Measurements from ENCODE around the gene PCNX4.
A peak's percentile ranks its signal among the peaks of the same experiment; 100 is the strongest.

The PCNX4 gene

DNA sequence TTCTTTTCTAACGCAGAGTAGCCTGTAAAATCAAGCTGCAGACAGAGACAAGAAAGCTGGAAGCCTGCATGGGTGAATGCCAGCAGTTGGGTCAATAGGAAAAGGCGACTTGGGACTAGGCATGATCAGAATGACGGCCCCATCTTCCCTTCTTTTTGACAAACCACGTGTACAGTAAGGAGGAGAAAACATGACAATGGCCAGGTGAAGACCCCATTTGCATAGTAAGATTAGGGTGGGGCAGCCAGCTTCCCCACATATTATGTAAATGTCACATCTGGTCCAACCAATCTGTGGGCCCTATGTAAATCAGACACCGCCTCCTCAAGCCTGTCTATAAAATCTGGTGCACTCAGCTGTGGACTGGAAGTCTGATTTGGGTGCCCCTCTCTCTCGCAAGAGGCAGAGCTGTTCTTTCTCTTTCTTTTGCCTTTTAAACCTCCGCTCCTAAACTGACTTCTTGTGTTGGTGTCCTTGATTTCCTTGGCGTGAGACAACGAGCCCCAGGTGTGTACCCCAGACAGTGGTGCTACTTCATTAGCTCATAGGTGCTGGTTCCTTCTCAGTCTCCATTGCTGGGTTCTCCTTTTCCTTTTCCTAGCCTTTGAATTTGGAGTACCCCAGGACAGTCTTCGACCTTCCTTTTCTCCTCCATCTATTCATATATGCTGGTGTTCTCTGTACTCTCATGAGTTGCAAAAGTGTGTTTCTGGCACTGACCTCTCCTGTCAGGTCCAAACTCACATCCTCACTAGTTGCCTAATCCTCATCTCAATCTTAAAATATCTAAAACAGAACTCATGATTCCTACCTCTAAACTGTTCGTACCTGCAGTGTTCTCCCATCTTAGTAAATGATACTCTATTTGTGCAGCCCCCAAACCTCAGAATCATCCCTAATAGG lies 82.9 kb downstream of the PCNX4 start:
- DNase-seq (ENCODE audit: low spot score): no peak

DNA sequence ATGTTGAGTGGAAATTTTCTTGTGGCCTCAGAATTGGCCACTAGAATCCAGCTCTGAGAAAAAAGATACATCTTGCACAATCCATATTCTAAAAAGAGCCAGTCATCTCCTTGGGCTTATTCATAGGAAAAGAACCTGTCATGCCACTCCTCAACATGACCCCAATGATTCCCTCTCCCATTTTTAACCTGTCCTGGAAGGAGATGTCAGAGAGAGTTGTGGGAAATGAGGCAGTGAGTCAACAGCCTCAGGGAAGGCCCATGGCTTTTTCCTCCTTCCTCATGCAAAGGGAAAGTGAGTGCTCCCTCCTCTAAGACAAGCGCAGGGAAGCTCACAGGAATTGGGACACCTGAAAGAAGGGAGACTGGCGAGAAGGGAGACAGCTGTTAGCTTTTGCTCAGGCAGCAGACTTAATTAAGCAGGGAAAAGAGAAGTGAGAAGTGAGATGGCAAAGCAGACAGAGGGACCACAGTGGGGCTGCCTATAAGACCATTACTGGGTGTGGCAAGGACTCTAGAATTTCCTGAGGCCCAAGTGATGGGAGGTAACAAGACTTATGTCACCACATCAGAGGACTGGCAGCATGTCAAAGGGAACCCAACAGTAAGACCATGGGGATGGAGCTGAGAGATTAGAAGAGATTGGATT lies 83.7 kb downstream of the PCNX4 start:
- no peak for DNase-seq (ENCODE audit: low spot score)

DNA sequence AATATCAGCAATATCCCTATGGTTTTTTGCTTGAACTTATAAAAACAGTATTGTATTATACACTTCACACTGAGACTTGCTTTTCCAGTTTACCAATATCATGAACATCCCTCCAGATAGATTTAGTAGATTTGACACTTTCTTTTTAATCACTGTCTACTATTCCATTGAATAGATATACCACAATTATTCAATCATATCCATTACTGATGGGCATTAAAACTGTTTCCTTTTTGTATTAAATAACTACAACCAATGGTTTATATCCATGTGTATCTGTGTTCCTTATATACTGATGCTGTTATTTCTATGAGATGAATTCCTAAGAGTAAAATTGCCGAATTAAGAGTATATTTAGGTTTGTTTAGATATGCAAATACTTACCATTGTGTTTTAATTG lies 86.4 kb downstream of the PCNX4 start:
- DNase-seq (ENCODE audit: low spot score): no peak

DNA sequence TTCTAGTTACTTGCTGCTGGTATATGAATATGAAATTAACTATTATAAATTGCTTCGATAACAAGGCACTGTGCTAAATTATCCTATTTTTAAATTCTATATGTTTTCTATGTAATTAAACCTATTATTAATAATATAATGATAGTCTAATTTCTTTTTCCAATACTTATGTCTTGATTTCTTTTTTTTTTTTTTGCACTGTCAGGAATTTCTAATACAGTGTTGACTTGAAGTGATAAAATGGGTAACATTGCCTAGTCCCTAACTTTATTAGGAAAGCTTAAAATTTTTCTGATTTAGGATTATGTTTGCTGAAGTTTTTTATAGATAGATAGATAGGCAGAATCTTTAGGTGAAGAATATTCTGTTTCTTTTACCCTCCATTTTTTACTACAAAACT lies 87.1 kb downstream of the PCNX4 start:
- no peak for DNase-seq (ENCODE audit: low spot score)

DNA sequence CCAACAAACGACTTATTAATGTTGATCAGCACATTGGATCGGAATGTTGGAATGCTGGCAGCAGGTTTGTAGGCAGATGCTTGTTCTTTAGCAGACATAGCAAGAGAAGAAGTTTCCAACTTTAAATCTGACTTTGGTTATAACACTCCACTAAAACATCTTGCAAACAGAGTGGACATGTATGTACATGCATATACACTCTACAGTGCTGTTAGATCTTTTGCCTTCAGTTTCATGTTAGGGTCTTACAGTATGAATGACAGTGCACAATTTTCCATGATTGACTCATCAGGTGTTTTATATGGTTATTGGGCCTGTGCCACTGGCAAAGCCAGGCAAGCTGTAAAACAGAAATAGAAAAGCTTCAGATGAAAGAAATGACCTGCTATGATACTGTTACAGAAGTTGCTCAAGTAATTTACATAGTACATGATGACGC lies 87.7 kb downstream of the PCNX4 start:
- DNase-seq (ENCODE audit: low spot score): no peak

DNA sequence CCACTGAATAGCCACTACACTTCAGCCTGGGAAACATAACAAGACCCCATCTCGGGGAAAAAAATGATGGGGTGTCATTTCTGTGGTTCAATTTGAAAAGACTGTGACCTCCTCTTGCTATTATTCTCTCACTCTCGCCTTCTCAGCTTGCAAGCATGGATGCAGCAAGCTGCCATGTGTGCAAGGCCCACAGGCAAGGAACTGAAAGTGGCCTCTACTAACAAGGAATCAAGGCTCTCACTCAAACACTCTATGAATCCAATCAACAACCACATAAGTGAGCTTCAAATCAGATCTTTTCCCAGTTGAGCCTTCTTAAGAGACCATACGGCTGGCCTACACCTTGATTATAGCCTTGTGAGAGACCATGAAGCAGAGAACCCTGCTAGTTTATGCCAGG lies 91.4 kb downstream of the PCNX4 start:
- DNase-seq (ENCODE audit: low spot score): no peak

DNA sequence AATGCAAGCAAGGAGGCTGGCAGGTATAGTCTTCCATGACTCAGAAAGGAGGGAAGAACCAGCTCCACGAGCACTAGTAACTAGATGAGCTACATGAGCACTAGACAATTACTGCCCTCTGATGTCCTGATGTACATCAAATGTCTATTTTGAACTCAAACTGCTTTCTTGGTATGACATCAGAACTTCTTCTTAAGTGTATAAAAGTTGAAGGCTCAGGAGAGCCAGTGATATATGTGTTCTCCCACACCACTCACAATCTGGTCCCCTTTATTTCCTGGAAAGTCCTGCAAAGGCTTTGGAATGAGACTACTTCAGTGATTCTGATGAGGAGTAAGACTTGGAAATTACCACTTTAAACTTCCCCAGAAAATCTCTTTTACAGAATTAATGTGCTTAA lies 92.0 kb downstream of the PCNX4 start:
- DNase-seq (ENCODE audit: low spot score): peak; percentile 10

DNA sequence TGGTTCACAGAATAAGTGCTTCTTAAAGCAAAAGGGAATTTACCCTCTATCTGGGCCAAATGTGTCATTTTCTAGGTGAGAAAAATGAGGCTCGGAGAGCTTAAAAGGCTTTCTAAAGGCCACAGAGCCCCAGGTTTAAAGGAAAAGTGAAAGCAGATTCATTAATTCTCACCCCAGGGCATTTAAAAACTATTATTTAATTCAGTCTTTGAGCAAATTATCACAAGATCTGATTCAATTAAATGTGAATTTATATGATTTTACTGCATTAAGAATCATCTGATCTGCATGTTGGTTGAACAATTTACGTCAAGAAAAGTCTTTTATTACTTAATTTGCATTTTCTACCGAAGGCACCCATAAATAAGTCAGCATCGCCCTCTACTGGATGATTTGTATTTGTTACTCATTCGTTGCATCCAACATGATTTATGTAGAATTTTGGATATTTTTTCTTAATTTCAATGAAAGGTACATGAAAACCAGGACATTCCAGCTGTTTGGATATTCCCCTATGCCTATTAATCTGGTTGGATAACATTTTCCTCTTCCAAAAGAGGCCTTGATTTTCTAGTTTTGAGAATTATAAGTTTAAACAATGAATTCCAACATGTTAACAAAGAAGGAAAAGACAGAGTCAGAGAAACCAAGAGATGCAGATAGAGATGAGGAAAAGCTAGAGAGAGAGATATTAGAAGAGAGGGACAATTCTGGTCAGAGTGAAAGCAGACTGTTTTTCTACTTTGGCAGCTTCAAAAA lies 92.6 kb downstream of the PCNX4 start:
- DNase-seq (ENCODE audit: low spot score): peak; percentile 60

DNA sequence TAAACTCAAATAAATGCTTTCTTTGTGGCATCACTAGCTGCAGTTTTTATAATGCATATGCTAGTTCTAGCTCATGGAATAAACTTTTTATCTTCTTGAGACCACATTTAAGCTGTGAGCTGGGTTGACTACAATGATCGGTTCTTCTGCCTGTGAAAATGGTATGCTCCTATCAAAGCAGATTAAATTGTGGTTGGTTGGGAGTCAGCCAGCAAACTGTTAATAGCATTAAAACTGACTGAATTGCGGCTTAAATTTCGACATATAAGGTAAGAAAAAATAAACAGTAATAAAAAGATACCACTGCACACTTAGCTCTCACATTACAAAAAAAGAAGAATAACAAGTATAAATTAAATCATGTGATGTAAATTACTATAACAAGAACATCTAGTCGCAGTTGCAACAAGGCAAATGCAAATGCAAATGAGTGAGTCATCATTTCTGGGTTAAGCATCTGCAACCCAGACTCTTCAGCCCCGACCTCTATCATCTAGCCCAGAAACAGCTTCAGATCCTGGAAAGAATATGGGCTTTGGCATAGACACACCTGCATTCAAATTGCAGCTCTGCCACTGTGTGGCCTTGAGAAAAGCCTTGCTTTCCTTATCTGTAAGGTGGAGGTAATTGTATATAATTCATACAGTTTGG lies 93.3 kb downstream of the PCNX4 start:
- DNase-seq (ENCODE audit: low spot score): no peak

DNA sequence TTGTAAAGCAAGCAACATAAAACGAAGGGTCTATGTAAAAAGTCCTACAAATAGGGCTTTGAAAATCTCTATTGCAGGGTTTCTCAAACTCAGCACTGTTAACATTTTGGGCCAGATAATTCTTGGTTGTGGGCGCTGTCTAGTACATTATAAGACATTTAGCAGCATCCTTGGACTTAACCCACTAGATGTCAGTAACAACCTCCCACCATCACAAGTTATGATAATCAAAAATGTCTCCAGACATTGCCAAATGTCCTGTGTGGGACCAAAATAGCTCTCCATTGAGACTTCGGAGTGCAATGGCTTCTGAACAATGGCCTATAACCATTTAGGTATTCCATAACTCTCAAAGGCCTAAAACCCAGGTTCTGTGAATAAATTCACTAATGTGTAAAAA lies 96.4 kb downstream of the PCNX4 start:
- DNase-seq (ENCODE audit: low spot score): no peak

DNA sequence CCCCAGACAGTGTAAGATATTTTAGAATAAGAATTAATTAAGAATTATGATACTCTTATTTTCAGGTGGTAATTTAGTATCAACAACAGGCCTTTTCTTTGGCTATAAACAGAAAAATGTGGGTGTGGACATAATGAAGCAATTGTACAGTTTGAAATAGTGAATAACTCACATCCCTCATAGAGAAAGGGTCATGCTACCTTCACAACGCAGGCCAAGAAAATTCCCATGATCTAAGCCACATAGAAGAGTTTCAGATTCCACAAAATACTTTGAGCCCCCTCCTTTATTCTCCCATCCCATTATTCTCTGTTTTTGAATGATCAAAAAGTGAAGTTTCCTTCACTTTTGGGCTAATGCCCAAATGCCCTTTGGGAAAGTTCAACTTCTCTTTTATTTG lies 97.0 kb downstream of the PCNX4 start:
- no peak for DNase-seq (ENCODE audit: low spot score)

DNA sequence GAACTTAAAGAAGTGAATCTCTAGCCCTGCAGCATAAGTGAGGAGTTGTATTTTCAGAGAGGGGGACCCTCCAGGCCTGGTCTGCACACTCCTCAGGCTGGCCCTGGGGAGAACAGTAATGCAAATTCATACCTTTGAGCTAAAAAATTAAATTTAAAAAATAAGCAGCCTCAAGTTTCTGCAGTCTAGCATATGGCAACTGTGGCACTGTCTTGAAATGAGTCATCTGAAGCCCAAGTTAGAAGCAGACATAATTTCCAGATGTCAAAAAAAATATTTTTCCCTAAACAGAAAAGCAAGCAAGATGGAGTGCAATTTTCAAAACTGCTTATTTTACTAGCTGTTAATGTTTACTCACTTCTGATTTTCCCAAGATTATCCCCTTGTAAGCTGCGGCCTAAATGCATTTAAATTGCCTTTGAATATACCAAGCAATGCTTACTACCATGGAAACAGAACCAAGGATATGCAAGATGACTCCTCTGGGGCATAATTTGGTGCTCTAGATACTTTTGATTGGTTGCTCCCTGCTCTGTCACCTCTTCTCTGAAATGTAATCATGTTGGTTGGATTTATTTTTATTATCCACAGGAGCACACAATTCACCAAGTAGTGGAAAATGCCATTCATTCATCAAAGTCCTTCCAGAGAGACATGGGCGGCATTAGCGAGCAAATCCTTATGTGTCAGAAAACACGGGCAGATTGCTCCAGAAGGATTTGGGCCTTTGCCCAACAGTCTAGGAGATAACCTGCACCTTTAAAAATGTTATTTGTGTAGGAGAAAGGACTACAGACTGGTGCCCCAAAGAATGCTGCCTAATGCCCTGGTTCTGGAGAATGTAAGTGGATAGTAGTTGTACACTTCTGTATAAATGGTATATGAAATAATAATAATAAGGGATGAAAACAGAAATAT lies 98.5 kb downstream of the PCNX4 start:
- DNase-seq (ENCODE audit: low spot score): no peak

DNA sequence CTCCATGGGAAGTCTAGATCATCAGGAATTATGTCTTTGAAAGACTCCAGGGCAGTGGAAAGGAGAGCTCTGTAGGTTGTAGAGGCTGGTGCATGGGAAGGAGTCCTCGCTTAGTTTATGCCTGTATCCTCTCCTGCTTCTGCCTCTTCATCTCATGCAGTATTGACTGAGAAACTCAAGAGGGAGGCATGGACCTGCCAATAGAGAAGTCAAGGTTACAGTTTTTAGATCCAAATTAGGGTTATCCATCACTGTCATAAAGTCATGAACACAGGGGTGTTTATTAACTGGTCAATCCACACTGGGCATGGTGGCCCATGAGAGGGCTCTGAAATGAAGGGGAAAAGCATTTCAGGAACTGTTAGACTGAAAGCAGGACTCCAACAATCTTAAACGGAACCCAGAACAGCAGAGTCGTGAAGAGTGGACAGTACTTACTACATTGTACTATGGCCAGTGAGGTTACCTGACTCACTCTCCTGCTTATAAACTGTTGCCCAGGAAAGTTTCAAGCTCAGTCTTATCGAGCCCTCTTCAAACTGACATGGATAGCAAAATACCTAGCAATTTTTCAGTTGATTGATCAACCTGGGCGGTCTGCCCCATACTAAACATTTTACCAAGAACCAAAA lies 103.6 kb downstream of the PCNX4 start:
- DNase-seq (ENCODE audit: low spot score): no peak

DNA sequence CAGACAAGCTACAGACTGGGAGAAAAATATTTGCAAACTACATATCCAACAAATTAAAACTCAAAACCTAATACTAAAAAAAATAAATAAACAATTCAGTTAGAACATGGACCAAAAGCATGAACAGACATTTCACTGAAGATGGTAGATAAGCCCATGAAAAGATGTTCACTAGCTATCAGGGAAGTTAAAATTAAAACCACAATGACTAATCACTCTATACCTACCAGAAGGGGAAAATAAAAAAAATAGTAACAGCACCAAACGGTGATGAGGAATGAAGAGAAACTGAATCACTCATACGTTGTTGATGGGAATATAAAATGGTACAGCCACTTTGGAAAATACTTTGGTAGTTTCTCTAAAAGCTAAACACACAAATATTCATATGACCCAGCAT lies 104.6 kb downstream of the PCNX4 start:
- DNase-seq (ENCODE audit: low spot score): peak; percentile 17

DNA sequence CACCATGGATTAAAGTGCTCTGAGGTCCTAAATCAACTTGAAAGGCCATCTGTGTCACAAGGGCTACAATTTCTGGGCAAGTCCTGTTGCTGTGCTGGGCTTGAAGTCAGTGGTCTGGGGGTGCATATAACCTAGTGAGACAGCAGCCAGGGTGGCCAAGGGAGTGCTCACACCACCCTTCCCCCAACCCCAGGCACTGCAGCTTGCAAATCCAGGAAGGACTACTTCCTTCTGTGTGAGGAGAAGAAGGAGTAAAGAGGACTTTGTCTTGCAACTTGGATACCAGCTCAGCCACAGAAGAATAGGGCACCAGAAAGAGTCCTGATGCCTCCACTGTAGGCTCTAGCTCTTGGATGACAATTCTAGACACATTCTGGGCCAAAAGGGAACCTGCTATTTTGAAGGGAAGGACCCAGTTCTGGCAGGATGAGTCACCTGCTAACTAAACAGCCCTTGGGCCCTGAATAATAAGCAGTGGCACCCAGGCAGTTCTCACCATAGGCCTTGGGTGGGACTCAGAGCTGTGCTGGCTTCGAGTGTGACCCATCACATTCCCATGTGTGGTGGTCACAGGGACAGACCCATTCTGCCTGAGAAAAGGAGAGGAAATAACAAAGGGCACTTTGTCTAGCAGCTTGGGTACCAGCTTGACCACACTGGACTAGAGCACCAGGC lies 106.0 kb downstream of the PCNX4 start:
- no peak for DNase-seq (ENCODE audit: low spot score)

DNA sequence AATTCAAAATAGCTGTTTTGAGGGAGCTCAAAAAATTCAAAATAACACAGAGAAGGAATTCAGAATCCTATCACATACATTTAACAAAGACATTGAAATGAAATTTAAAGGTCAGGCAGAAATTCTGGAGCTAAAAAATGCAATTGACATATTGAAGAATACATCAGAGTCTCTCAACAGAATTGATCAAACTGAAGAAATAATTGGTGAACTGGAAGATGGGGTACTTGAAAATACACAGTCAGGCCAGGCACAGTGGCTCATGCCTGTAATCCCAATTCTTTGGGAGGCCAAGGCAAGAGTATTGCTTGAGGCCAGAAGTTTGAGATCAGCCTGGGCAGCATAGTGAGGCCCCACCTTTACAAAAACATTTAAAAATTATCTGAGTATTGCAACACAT lies 107.6 kb downstream of the PCNX4 start:
- no peak for DNase-seq (ENCODE audit: low spot score)

DNA sequence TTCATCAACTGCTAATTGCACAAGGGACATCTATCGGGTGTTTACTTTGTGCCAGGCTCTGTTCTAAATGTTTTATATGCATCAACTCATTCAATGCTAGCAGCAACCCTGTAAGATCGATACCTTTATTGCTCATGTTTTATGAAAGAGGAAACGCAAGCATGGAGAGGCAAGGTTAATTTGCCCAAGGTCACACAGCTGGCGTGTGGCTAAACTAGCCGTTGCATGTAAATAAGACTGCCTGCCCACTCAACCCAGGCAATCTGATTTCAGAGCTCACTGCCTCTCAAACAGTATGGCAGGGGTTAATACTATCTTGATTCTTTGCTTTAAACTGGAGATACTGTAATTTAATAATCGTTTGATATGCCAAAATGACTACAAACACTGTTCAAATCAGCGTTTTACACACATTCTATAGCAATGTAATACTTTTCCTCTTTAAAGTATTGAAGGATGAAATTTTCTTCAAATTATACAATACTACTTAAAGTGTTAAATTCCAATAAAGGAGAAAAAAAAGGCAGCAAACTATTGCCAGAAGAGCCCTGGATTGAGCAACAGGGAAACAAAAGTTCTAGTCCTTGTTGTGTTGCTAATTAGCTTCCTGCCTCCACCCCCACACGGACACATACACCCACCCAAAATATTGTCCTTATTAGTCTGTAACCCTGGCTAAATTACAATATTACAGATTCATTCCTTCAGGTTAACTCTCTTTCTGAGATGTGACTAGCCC lies 112.5 kb downstream of the PCNX4 start:
- DNase-seq (ENCODE audit: low spot score): no peak

DNA sequence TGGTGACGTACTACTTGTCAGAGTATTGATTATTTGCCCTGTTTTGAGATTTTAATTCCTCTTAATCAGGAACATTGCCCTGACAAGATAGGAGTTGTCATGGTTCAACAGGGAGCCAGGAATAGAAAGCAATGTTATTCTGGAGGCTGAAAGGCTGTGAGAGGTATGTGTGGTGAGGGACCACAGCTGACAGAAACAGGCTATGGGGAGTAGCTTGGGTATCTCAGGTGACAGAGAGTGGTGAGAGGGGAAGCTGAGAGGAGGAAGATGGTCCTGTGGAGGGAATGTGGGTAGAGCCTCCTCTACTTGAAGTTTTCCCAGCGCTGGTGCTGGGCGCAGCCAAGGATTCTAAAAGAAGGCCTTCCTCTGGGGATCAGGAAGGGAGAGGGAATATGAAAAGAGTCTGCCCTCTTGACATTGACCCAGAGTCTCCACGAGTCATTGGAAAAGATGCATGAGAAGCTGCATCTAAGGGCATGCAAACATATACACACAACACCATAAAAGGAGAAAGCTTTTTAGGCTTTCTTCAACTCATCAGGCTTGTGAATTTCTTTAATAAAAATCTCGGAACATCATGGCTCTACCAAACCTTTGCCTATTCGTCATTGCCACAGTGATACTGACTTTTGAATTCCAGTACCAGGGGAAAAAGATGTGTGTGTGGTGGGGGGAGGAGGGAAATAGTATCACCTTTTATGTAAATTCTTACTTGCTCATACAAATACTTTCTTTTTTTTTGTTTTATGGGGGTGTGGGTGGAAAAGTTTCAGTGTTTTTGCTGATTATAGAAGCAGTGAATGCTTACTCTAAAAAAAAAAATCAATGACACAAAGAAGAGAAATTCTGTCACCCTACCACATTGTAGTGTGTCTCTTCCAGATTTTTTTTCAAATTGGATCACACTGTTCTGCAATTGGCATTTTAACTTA lies 113.4 kb downstream of the PCNX4 start:
- DNase-seq (ENCODE audit: low spot score): no peak

Data from SW480 (cell line).